HG02571 (cell line): ENCODE results near the gene HS6ST1.

ENCODE experiments used
- ATAC-seq: cut with Tn5 transposase; IDR thresholded peaks from one replicate; pipeline ENCODE4 v1.9.1; 2021; ENCODE audit warnings: mild to moderate bottlenecking, moderate library complexity; ENCODE audit not compliant: unreplicated experiment

HS6ST1 gene

DNA sequence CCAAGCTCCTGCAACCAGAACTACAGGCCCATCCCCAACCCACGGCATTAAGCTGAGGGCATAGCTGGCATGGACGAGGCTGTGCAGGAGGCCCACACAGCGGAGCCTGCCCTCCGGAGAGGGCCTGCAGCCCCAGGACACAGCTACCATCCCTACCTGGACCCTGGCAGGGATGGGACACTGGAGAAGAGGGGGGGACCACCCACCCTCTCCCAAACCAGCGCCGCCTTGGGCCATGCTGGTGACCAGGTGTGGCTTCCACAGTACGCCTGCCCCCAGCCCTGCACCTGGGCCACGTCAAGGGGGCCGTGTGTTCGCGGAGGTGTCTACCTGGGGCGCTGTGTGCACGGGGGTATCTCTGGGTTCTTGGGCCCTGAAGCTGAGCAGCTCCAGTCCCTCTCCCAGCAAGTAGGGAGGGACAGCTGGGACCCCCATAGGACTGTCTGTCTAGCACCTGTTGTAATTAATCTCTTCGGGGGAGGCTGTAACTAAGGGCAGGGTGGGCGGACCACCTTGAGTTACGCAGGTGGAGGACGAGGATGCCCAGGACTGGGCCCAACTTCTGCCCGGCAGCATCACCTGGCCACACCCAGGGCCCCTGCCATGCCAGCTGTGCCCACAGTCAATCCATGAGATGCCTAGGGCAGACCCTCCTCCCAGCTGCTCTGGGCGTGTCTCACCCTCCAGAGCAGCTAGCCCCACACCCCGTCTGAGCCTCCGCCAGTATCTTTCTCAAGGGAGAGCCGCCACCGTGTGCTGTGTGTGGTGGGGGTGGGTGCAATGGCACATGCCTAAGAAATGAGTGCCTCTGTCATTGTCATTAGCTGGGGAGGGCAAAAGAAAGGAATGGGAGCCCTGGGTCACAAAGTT is 18.3 kb downstream of the HS6ST1 start:
- ATAC-seq, result no peak

GRCh38 chr2:128299628-128300027 is 19.0 kb downstream of the HS6ST1 start:
- no peak for ATAC-seq

DNA sequence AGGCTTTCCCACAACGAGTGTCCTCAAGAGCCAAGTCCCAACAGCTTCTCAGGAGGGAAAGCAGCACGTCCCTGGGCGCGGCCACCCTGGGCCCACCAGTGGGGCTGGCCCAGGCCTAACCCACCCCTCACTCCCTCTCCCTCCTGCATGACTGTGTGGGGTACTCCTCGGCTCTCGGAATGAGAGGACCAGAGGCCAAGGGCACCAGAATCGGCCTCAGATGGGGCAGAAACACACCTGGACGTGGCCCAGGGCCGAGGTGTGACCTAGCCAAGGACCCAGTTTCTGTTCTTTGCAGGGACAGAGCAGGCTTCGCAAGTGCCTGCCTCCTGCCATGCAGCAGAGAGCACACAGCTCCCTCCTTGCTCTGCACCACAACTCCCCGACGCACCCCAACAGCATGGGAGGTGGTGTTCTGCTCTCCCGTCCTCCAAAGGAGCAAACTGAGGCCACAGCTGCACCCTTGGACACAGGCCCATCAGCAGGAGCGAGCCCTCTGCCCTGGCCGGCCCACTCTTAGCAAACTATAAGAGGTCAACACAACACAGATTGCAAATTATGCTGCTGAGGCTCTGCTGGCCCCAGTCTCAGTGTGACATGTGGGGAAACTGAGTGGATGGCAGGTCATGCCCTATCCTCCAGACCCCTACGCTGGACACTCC is 19.7 kb downstream of the HS6ST1 start:
- no peak for ATAC-seq

- ATAC-seq, result no peak
Measured at GRCh38 chr2:128298286-128298685, 20.4 kb downstream of the HS6ST1 start.

GRCh38 chr2:128293870-128294455 is 24.7 kb downstream of the HS6ST1 start:
- no peak for ATAC-seq

DNA sequence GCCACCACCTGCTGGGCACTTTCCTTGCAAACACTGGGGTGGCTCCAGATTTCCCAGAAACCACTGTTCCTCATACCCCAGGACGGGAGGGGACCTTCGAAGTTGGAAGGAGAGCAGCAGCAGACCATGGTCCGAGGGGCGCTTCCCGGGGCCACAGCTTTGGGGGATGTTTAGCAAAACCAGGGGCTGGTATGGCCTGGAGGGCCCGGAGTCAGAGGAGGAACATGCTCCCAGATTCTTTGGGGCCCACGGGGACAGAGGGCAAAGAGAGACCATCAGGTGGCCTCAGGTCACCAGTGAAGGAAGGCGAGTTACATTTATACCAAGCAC is 25.3 kb downstream of the HS6ST1 start:
- no peak for ATAC-seq

DNA sequence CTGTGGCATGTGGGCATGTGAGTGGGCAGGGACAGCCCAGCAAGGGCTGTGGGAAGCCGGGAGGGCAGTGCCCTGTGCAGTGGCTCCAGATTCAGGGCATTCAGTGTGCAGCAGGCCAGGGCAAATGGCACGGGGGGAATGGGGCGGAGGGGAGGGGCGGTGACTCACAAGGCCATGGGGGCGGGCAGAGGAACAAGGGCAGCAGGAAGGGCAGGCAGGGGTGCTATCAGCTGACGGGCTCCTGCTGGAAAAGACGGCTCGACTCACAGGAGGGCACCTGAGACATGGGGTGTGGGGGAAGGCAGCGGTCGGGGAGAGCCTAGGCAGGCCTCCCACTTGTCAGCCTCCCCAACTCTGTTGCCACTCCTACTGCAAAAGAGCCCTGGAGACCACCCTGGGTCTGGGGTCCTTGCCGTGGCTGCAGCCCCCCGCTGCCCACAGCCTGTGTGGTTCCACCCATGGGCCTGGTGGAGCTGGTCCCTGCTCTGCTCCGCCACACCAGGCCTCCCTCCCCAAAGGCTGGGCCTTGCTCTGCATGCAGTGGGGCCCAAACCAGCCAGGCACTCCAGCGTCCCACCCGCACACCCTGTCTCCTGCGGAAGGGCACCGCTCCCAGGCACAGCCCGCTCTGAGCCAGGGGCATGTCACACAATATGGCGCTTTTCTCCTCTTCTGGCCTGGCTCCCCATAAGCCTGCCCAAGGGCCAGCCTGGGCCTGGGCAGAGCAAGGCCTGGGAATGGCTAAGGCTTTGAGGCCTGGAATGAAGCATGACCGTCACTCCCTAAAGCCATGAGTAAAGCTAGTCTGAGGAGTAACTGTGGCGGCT is 25.9 kb downstream of the HS6ST1 start:
- ATAC-seq, result no peak

DNA sequence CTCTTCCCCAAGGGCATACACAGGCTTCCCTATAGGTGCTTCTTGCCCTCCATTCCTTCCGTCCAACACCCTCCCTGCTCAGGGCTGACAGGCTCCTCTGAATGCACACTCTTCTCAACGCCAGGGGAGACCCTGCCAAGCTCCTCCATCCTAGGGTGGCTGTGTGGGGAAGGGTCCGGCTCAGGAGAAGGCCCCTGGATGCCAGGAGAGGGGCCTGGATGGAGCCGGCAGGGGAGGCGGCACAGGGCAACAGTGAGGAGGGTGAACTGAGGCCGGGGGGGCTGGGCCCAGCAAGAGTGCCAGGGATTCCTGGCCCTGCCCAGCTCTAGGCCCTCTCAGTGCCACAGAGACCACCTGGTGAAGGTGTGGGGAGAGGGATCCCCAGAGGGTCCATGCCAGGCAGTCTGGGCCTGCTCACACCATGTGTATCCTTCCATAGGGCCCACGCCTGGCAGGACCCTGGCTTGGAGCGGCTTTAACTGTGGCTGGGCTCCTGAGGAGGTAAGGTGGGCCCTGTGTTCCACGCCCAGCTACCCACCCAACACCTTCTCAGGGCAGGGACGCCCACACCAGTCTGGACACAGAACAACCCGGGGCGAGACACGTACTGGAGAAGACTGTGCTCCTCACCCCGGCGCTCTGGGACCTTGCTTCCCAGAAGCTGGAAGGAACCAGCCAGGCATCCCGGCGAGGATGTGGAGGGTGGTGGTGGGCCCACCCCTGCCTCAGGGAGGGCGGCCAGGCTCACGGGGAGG is 26.6 kb downstream of the HS6ST1 start:
- no peak for ATAC-seq

- no peak for ATAC-seq
Measured at GRCh38 chr2:128291161-128291843, 27.4 kb downstream of the HS6ST1 start.

DNA sequence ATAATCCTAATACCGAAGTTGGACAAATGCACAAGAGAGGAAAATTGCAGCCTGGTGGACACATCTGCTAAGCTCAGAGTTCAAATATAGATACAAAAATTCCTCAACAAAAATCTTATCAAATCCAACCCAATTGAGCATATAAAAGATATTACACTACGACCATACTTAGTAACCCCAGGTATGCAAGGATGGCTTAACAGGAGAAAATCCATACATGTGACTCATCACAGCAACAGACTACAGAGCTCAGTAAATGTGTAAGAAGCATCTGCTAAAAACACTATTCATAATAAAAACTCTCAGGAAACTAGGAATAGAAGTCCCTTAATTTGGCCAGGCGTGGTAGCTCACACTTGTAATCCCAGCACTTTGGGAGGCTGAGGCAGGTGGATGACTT is 28.3 kb downstream of the HS6ST1 start:
- no peak for ATAC-seq

DNA sequence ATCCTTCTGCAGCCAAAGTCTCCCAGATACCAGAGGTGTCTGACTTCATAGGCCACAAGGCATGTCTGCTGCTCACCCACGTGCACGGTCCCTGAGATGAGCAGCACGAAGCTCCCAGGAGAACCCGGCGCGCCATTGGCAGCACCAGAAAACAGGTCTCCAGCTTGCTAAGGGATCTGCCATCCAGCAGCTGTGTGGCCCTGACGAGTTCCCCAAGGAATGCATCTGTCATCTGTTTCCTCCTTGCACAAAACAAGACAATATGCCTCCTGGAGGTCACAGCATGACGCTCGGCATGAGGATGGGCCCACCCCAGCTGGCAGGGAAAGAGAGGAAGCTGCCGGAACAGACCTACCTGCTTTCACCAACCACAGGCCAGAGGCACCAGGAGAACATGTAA is 29.2 kb downstream of the HS6ST1 start:
- ATAC-seq, result no peak

DNA sequence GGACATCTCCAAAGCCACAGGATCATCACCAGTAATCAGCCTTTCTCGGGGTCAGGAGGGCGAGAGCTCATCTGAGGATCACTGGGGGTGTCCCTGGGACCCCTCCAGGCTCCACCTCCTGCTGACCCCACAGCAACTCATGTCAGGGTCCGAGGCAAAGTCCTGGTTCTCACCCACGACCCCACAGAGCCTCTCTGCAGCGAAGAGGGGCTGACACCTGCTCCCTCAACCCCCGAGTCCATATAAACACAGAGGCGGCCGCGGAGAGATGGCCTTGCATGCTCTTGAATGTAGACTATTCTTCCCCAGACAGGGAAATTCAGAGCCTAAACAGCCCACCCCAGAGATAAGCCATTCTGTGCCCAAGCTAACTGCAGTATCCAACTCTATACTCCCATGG is 29.9 kb downstream of the HS6ST1 start:
- no peak for ATAC-seq

- no peak for ATAC-seq
Measured at GRCh38 chr2:128287780-128288735, 30.6 kb downstream of the HS6ST1 start.

DNA sequence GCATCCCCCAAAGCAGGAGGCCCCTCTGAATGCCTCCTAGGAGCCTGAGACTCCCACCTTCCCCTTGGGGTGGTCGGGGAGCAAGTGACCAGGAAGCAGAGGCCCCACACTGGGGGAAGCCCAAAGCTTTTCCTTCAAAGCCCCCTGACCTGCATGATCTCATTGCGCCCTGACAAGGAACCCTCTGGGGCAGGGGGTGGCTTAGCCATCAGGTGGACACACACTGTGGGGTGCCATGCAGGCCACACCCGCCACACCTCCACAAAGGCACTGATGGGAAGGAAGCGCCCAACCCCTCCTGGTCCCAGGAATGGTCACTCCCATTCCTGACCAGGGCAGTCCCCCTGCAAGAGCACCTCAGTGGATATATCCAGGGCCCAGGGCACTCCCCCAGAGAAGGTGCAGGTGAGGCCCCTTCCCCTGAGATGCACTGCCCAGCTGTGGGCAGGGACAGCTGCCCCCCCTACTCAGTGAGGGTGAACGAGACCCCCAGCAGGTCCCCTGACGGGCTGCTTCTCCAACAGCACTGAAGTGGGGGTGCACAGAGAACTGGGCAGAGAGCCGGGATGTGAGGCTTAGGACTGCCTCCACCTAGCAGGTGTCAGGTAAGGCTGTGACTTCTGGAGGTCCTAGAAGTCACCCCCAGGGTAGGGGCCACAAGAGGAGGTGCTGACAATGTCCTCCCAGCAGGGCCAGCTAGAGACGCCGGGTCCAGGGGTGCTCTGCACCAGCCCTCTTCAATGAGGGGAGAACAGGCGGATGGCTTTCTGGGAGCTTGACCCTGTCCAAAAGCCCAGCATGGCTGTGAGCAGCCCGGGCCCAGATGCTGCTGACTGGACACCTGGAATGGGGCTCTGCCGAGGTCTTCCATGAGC is 31.5 kb downstream of the HS6ST1 start:
- no peak for ATAC-seq

DNA sequence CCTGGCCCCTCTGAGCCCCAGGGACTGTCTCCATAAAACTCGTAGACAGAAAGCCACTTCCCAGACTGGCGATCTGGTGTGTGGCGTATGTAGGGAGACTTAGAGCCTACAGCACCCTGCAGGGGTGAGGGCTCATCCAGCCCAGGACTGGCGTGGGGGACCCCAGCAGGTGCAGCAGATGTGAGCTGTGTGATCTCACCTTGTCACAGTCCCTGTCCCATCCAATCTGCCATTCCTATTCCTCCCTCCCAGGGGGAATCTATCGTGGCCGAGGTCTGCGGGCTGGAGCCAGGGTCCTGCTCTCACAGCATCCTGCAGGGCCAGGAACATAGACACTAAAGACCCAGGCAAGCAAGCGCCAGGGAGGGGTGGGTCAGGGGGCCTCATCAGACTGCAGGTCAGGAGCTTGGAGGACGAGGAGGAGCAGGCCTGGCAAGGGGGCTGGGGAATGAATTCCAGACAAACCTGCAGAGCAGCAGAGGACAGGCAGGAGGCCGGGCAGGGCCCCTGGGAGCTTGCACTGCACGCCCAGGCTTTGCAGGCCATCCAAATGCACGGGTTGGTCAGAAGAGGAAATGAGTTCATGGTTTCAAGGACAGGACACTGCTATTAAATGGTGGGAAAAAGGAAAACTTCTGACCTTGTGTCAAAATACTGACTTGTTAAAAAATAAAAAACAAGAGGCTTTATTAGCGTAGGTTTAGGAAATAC is 32.5 kb downstream of the HS6ST1 start:
- no peak for ATAC-seq

DNA sequence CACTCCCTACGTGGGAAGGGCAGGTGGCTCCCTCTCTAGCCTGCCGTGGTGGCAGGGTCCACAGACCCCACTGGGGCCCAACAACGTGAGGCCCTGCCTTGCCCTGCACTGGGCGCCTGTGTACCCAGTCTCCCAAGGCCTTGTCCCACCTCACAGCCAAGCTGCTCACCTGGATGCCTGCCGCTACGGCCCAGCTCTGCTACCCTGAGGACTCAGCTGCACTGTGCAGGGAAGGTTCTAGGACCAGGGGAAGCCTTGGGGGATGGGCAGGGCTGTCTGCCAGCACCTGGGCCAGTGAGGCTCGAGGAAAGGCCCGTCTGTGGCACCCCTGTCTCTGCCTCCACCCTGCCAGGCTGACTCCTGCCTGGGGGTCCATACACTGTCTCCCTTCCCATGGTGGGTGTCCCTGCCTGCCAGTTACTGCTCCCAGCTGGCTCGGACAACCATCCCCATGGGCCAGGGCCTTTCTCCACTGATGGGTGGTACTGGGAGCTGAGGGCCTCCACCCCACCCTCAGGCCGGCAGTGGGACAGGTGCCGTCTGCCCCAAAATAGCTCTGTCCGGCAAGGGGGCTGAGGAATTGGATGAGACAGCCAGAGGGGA is 33.2 kb downstream of the HS6ST1 start:
- no peak for ATAC-seq

DNA sequence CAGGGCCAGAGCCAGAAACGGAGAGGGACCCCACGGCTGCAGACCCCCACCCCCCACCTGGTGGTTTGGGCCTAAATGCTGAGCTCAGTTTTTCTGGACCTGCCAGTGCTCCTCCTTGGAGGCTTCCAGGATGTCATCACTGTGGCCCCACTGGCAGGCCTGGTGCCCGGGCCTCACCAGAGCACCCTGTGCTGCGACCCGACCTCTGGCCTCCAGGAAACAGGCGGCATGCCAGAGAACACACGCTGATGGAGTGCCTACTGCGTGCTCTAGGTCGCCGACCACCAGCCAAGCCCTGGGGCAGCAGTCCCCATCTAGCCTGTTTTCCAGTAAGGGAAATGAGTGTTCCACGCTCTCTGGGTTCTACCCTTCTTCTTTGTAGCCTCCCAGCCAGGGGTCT is 33.8 kb downstream of the HS6ST1 start:
- no peak for ATAC-seq
